H1 (cell line): ENCODE measurements around the gene ENTPD8. TPM values are rescaled to one million over a fixed set of nuclear protein-coding genes. Genes with fewer than 3 reads are reported as not detected.

ENCODE experiments used
- BRCA1 ChIP-seq: IDR thresholded peaks from 2 replicates; pipeline ENCODE4 v1.6.1; 2012; ENCODE audit warnings: low read depth, low read length, improper control_type of control experiment
- CHD2 ChIP-seq: IDR thresholded peaks from 2 replicates; pipeline ENCODE4 v1.6.1; 2012; ENCODE audit warnings: low read length, improper control_type of control experiment
- TEAD4 ChIP-seq: IDR thresholded peaks from 2 replicates; pipeline ENCODE4 v1.6.1; 2012; ENCODE audit warnings: low read depth, low read length, inconsistent platforms, mixed read lengths
- polyA plus RNA-seq, 7 experiments: library from polyadenylated mRNA; depleted of rRNA in 3 of 7; stranded (reverse) in 5 of 7; unstranded in 2 of 7; fragments of >200 nt in 5 of 7; fragments of 200-250 nt in 2 of 7; gene quantifications; 1 replicate in 5 of 7; 2 replicates in 1 of 7; 4 replicates in 1 of 7; pipeline versions ENCODE4 v1.2.1 to v1.2.3, GENCODE V29; 2011 to 2013; ENCODE audit warnings: missing spikeins in 2 of 7, mixed read lengths in 2 of 7
- total RNA-seq: library from RNA; stranded (reverse); fragmentation: NEBNext Ultra II Directional; extraction: Animal tissue kit (Norgen Biotek cat#: 25700); gene quantifications from 2 replicates; pipeline ENCODE4 v1.2.1, GENCODE V29; 2021

ENTPD8 gene
- total and polyA plus RNA-seq, 2 of the 8 experiments (the other 6 are each of a cell fraction or from before 2014, with no cell fraction given): 0.48 to 0.51 TPM

GRCh38 chr9:137415451-137415850, 25.7 kb downstream of the ENTPD8 start (continued):
- no peak for TF ChIP-seq CHD2
- TF ChIP-seq BRCA1: no peak
- no peak for TF ChIP-seq TEAD4
